ENCODE measurements around the gene GPSM3.

DNA sequence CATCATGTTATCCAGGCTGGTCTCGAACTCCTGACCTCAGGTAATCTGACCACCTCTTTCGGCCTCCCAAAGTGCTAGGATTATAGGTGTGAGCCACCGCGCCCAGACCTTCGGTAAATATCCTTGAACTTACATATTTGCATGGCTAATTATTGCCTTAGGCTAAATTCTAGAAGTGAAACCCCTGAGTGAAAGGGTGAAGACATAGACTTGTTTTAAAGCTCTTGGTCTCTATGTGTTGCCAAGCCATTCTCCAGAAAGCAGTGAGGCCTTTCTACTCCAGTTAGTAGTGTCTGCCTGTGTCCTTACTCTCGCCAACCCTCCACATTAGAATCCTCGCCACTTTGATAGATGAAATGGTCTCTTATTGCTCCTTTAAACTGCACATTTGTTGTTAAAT is 34.0 kb upstream of the GPSM3 start:
- TF ChIP-seq, protein P1, sequence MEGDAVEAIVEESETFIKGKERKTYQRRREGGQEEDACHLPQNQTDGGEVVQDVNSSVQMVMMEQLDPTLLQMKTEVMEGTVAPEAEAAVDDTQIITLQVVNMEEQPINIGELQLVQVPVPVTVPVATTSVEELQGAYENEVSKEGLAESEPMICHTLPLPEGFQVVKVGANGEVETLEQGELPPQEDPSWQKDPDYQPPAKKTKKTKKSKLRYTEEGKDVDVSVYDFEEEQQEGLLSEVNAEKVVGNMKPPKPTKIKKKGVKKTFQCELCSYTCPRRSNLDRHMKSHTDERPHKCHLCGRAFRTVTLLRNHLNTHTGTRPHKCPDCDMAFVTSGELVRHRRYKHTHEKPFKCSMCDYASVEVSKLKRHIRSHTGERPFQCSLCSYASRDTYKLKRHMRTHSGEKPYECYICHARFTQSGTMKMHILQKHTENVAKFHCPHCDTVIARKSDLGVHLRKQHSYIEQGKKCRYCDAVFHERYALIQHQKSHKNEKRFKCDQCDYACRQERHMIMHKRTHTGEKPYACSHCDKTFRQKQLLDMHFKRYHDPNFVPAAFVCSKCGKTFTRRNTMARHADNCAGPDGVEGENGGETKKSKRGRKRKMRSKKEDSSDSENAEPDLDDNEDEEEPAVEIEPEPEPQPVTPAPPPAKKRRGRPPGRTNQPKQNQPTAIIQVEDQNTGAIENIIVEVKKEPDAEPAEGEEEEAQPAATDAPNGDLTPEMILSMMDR (IDR thresholded peaks at IDR 0.05), result no peak
- TF ChIP-seq STAT6 (CRISPR knock-in tag; conservative IDR thresholded peaks at IDR 0.05; ENCODE audit: low read depth) (no peak), ZBTB21 (CRISPR knock-in tag; IDR thresholded peaks at IDR 0.05; ENCODE audit: borderline replicate concordance) (no peak)
- TF ChIP-seq, protein P2, sequence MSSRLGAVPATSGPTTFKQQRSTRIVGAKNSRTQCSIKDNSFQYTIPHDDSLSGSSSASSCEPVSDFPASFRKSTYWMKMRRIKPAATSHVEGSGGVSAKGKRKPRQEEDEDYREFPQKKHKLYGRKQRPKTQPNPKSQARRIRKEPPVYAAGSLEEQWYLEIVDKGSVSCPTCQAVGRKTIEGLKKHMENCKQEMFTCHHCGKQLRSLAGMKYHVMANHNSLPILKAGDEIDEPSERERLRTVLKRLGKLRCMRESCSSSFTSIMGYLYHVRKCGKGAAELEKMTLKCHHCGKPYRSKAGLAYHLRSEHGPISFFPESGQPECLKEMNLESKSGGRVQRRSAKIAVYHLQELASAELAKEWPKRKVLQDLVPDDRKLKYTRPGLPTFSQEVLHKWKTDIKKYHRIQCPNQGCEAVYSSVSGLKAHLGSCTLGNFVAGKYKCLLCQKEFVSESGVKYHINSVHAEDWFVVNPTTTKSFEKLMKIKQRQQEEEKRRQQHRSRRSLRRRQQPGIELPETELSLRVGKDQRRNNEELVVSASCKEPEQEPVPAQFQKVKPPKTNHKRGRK (CRISPR knock-in tag; IDR thresholded peaks at IDR 0.05; ENCODE audit: borderline replicate concordance), result no peak
